ENCODE results near the gene KDM4C. TPM values are rescaled to one million over a fixed set of nuclear protein-coding genes. Genes with fewer than 3 reads are reported as not detected.
A peak's percentile ranks its signal among the peaks of the same experiment; 100 is the strongest.
"Not testable (repeated sequence)": the region's sequence is repeated elsewhere in the genome, so short reads cannot be mapped to it uniquely, and the experiment has no call there.

The KDM4C gene
- total and polyA plus RNA-seq, 8 donors, result 6.7 to 129 (median 79.9) TPM

GRCh38 chr9:7180247-7180646 lies 422.5 kb downstream of the KDM4C start:
- 86 to 94% (median 89%) methylated on average over 5 of the region's 5 CpGs for WGBS, 5 donors
- TF ChIP-seq EP300 (IDR thresholded peaks at IDR 0.05) (no peak), POLR2AphosphoS5 (IDR thresholded peaks at IDR 0.05) (no peak), POLR2A (IDR thresholded peaks at IDR 0.05) (no peak), CTCF (IDR thresholded peaks at IDR 0.05) (no peak)

GRCh38 chr9:7183139-7183538 lies 425.4 kb downstream of the KDM4C start:
- DNase-seq; H3K4me3 ChIP-seq; H3K27me3 ChIP-seq; intact Hi-C loops (cut with DNase I; ENCODE audit: low total_unique reads); H3K27ac ChIP-seq; H3K4me1 ChIP-seq: not testable (repeated sequence)
- WGBS, 5 donors, result 80 to 93% (median 83%) methylated on average over 7 of the region's 7 CpGs
- Histone ChIP-seq H3K36me3 (peaks cover 0 to 43% (median 1%) of the 10 kb centered on the region in 4 donors), H3K9me3 (peaks cover 0 to 11% (median 2%) of the 10 kb centered on the region in 4 donors)

More at GRCh38 chr9:7180247-7180646, 422.5 kb downstream of the KDM4C start:
- Histone ChIP-seq H3K9me3 (no peaks in the 10 kb centered on the region), H3K4me1 (no peaks in the 10 kb centered on the region), H3K36me3 (peaks cover 0 to 58% (median 25%) of the 10 kb centered on the region in 4 donors), H3K4me3 (no peak overlapping the region), H3K27ac (no peak overlapping the region), H3K27me3 (no peaks in the 10 kb centered on the region)
- intact Hi-C loops (cut with DNase I; ENCODE audit: low total_unique reads), result no loop called here
- DNase-seq, result no peak

- no peaks in the 10 kb centered on the region for H3K4me1 ChIP-seq
- H3K36me3 ChIP-seq, result peaks cover 0 to 36% (median 1%) of the 10 kb centered on the region in 4 donors
- no peak overlapping the region for H3K27ac ChIP-seq
- peaks cover 2 to 20% (median 9%) of the 10 kb centered on the region in 4 donors for H3K9me3 ChIP-seq
- no peak for TF ChIP-seq EP300 (IDR thresholded peaks at IDR 0.05)
- TF ChIP-seq CTCF (IDR thresholded peaks at IDR 0.05), result no peak
- no peak for TF ChIP-seq POLR2AphosphoS5 (IDR thresholded peaks at IDR 0.05)
- no peak for TF ChIP-seq POLR2A (IDR thresholded peaks at IDR 0.05)
- intact Hi-C loops (cut with DNase I; ENCODE audit: low total_unique reads), result no loop called here
- DNase-seq, result no peak
- H3K27me3 ChIP-seq, result no peaks in the 10 kb centered on the region
- H3K4me3 ChIP-seq, result no peak overlapping the region
Observed at GRCh38 chr9:7185612-7186011, 427.8 kb downstream of the KDM4C start.

- peak in 4 of 7 experiments; percentile 17 to 36 (median 26) for TF ChIP-seq CTCF (IDR thresholded peaks at IDR 0.05)
- TF ChIP-seq EP300 (IDR thresholded peaks at IDR 0.05), result no peak
- Histone ChIP-seq H3K9me3 (peaks cover 3 to 24% (median 11%) of the 10 kb centered on the region in 4 donors), H3K4me1 (no peaks in the 10 kb centered on the region), H3K4me3 (no peak overlapping the region), H3K36me3 (peaks cover 0 to 31% (median 1%) of the 10 kb centered on the region in 4 donors), H3K27me3 (no peaks in the 10 kb centered on the region), H3K27ac (no peak overlapping the region)
- intact Hi-C loops (cut with DNase I; ENCODE audit: low total_unique reads), result no loop called here
- DNase-seq, result no peak
- WGBS, 5 donors, result 26 to 50% (median 43%) methylated on average over 1 of the region's 1 CpG
Observed at GRCh38 chr9:7186175-7186574, 428.4 kb downstream of the KDM4C start.

- H3K4me3 ChIP-seq, result no peak overlapping the region
- DNase-seq, result no peak
- H3K27ac ChIP-seq, result no peak overlapping the region
- no peaks in the 10 kb centered on the region for H3K27me3 ChIP-seq
- intact Hi-C loops (cut with DNase I; ENCODE audit: low total_unique reads), result no loop called here
- peaks cover 3 to 13% (median 9%) of the 10 kb centered on the region in 4 donors for H3K9me3 ChIP-seq
- TF ChIP-seq POLR2AphosphoS5 (IDR thresholded peaks at IDR 0.05) (no peak), CTCF (IDR thresholded peaks at IDR 0.05) (no peak), EP300 (IDR thresholded peaks at IDR 0.05) (no peak), POLR2A (IDR thresholded peaks at IDR 0.05) (no peak)
- 79 to 92% (median 90%) methylated on average over 4 of the region's 4 CpGs for whole genome bisulfite sequencing, 5 donors
- H3K4me1 ChIP-seq, result peaks cover 0 to 4% (median 0%) of the 10 kb centered on the region in 4 donors
- H3K36me3 ChIP-seq, result no peaks in the 10 kb centered on the region
Observed at GRCh38 chr9:7192266-7192665, 434.5 kb downstream of the KDM4C start.
